GM21367 (cell line): ENCODE data around the gene NR5A1.

Source experiments
- ATAC-seq: cut with Tn5 transposase; IDR thresholded peaks from one replicate; pipeline ENCODE4 v1.9.1; 2021; ENCODE audit not compliant: unreplicated experiment

NR5A1 gene

DNA sequence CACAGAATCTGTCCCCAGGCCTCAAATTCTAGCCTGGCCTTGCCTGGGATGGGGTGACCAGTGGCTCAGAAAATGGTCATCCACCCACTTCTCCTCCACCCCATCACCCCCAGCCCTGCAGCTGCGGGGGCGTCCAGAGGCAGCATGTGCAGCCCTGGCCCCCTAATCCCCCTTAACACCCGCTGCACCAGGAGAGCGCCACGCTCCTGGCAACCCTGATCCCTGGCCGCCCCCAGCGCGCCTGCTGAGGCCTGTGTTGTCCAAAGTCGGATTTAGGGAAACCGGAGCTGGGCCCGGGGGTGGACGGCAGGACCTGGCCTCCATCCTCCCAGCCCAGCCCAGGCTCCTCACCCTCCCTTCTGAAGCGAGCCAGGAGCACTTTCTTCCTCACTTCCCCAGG, 22.0 kb downstream of the NR5A1 start:
- ATAC-seq, result no peak

GRCh38 chr9:124483481-124483880, 23.7 kb downstream of the NR5A1 start:
- no peak for ATAC-seq

GRCh38 chr9:124482431-124483031, 24.7 kb downstream of the NR5A1 start:
- no peak for ATAC-seq

GRCh38 chr9:124481115-124481514, 26.1 kb downstream of the NR5A1 start:
- ATAC-seq, result no peak

DNA sequence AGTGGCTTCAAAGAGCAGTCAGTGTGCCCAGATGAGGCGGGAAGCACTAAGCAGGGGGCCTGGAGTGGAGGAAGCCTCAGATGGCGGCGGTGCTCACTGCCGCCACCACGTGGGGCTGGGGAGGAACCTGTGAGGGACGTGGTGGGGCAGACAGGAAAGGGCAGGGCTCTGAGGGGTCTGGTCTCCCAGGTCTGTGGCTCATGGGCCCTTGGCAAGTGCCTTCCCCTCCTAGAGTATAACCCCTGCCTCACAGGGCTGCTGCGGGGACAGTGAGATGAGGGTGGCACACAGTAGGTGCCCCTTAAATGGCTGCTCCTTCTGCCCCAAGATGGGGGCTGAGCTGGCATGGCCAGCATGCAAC, 26.6 kb downstream of the NR5A1 start:
- no peak for ATAC-seq

DNA sequence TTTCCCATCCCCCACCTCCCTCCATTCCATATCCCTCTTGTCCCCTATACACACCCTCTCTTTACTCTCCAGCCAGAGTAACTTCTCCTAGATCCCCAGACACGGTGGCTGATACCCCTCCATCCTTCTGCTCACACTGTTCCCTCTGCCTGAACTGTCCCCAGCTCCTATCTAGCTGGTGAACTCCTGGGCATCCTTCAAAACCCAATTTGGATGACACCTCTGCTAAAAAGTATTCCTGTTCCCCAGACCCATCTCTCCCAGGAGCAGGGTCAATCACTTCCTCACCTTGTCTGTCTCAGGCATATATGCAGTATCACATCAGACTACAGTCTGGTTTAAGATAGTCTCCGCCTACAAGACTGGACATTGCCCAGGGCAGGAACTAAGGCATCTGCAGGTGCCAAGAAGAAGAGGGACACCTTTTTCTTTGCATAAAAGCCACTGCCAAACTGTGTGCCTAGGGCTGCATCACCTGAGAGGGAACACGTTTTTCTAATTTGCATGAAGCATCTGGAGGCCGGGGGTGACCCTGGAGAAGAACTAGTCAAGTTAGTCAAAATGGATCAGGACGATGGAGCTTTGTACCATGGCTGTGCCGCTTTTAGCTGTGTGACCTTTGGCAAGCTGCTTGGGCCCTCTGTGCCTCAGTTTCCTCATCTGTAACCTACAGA, 27.1 kb downstream of the NR5A1 start:
- ATAC-seq, result no peak

GRCh38 chr9:124479371-124479770, 27.8 kb downstream of the NR5A1 start:
- no peak for ATAC-seq

- ATAC-seq, result no peak
Measured at GRCh38 chr9:124478354-124478753, 28.8 kb downstream of the NR5A1 start.

- ATAC-seq, result no peak
Measured at GRCh38 chr9:124477648-124478285, 29.4 kb downstream of the NR5A1 start.

- ATAC-seq, result no peak
Measured at GRCh38 chr9:124477211-124477647, 30.0 kb downstream of the NR5A1 start.

- ATAC-seq, result no peak
Measured at GRCh38 chr9:124475868-124476690, 31.1 kb downstream of the NR5A1 start.

DNA sequence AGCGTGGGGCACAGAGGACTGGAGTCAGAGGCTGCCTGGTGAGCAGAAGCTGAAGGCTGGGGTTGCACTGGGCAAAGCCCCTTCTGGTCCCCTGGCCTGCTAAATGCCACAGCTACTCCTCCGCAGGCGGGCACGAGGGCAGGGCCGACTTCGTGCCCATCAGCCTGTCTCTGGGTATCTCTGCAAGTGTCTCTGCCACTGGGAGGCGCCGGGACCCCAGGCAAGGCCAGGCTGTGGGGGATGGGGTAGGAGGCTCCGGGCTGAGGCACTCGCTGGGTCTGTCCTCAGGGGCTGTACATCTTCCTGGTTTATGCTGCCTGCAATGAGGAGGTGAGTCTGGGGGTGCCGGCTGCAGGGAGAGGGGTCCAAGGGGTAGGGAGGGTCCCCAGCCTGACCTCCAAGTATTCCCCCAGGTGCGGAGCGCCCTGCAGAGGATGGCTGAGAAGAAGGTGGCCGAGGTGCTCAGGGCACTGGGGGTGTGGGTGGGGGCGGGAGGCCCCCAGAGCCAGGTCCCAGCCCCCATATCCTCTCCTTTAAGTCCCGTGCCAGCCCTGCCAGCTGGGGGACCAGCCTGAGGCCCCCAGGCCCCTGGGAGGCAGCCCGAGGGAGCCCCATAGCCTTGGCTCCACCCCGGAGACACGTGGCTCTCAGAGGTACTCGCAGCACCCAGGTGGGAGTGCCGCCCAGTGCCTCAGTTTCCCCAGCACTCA, 31.9 kb downstream of the NR5A1 start:
- no peak for ATAC-seq

- ATAC-seq, result no peak
Measured at GRCh38 chr9:124474151-124474550, 33.0 kb downstream of the NR5A1 start.

DNA sequence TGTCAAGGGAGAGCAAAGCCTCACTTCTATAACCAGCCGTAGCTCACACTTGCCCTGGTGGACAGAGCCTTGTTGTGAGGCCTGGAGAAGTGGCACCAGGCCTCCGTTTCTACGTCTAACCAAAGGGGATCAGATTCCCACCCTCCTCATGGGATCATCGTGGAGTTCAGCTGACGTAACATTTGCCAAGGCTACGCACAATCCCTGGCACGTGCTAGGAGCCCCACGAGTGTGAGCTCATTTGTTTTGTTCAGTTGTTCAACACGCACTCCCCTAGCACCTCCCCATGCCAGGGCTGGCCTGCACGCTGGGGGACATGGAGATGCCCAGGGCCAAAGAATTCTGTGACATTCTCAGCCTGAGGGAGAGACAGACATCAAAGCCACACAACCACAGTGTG, 33.9 kb downstream of the NR5A1 start:
- no peak for ATAC-seq

DNA sequence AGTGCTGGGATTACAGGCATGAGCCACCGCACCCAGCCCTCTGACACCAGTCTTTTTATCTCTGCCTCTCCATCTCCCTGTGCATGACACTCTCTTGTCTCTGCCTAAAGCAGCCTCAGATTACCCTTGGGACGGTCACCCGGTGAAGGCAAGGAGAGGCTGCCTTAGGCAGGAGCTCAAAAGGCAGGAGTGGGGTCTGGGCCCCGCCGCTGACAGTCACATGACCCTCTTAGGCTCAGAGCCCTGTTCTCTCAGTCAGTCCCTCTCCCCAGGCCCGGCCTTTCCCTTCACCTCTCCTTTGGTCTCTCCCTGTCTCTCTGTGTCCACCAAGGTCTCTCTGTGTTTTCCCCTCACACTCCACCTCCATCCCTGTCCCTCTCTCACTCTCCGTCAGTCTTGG, 34.4 kb downstream of the NR5A1 start:
- no peak for ATAC-seq

GRCh38 chr9:124471761-124472160, 35.4 kb downstream of the NR5A1 start:
- no peak for ATAC-seq

GRCh38 chr9:124470726-124471125, 36.5 kb downstream of the NR5A1 start:
- ATAC-seq, result no peak

- no peak for ATAC-seq
Measured at GRCh38 chr9:124470306-124470705, 36.9 kb downstream of the NR5A1 start.

- no peak for ATAC-seq
Measured at GRCh38 chr9:124469011-124469832, 38.0 kb downstream of the NR5A1 start.

GRCh38 chr9:124468061-124468740, 39.0 kb downstream of the NR5A1 start:
- no peak for ATAC-seq
